Retina (tissue), 1 donor: ENCODE measurements around the gene UBE2J2.

Experiments
- DNase-seq: peaks from one replicate; pipeline ENCODE4 v3.0.0-alpha.2; 2016

The UBE2J2 gene

DNA sequence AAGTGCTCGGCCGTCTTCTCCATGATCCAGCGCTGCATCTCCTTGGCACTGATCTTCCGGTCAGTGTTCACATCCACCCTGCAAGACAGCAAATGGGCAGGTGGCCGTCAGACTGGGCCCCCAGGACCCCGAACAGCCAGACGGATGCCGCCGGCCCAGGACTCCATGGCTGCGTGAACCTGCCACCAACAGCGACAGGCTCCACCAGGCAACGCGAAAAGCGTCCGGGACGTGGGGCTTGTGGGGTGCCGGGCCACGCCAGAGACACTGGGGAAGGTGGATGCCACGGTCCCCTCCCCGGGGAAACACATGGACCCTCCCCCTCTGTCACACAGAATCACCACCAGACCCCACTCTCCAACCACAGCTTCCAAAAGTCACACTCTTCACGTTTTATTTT lies 49.8 kb downstream of the UBE2J2 start:
- no peak for DNase-seq

DNA sequence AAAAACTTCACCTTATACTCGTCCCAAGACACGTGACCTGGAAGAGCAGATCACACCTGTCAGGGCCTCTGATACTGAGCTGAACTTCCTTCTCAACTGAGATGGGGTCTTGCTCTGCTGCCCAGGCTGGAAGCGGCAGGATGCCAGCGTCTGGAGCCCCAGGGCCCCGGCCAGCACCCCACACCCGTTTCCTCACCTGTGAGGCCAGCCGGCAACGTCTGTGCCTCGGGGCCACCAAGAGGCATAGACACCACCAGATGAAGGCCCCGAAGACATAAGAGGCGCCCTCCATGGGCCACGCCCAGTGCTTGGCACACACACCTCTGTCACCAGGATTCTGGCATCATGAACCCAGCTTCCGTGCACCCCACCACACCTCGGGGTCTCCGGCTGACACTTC lies 50.3 kb downstream of the UBE2J2 start:
- no peak for DNase-seq

GRCh38 chr1:1222575-1223225 lies 51.0 kb downstream of the UBE2J2 start:
- DNase-seq = no peak

GRCh38 chr1:1221887-1222574 lies 51.6 kb downstream of the UBE2J2 start:
- no peak for DNase-seq

GRCh38 chr1:1220197-1220596 lies 53.5 kb downstream of the UBE2J2 start:
- DNase-seq = no peak

DNA sequence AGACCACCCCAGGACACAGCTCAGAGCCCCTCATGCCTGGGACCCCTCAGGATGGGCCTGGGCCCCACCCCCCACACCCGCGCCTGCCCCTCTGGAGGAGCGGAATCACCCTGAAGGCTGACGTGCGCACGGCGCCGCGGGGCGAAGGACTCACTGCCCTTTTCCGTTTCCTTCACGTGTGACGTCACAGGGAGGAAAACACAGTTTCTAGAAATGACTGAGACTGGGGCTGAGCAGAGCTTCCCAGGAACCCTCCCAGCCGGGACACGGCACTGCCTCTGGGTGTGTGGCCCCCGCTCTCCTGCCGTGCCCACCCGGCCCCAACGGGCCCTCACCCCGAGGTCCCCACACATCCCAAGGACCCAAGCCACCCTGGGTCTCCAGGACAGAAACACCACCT lies 54.3 kb downstream of the UBE2J2 start:
- DNase-seq = no peak

GRCh38 chr1:1218524-1219200 lies 55.0 kb downstream of the UBE2J2 start:
- no peak for DNase-seq

- no peak for DNase-seq
These were observed 55.8 kb downstream of the UBE2J2 start for GRCh38 chr1:1217621-1218523.

DNA sequence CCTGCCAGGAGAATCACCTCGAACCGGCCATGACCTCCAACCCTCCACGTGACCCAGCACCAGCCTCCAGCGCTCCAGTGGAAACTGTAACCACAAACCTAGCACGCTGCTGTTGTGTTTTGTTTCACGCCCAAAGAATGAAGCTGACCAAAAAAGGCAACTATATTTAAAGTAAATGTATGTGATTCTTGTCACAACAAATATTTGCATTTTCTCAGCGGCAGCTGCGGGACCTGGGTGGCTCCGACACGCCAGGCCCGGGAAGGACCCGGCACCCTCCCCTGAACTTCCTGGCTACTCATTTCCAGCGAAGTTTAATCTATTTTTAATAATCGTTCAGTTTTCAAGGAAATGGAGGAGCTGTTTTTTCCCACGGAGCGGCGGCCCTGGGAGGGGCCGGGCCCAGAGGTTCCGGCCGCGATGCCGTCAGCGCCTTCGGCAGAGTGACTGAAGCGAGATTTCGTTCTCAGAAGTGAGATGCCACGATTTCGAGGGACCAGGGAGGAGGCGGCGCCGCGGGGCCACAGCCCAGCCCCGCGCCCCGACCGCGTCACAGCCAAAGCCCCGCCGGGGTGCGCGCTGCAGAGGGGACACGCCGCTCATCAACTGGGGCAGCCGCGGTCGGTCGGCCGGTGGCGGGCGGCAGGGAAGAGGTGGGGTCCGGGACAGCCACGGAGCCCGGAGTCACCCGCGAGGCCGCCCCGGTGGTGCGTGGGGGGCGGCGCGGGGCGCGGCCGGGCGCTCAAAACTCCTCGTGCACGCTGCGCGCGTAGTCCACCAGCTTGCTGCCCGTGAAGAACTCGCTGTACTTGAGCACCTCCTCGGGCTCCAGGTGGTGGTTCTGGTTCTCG lies 56.7 kb downstream of the UBE2J2 start:
- no peak for DNase-seq

- DNase-seq = no peak
These were observed 57.6 kb downstream of the UBE2J2 start for GRCh38 chr1:1215881-1216605.

DNA sequence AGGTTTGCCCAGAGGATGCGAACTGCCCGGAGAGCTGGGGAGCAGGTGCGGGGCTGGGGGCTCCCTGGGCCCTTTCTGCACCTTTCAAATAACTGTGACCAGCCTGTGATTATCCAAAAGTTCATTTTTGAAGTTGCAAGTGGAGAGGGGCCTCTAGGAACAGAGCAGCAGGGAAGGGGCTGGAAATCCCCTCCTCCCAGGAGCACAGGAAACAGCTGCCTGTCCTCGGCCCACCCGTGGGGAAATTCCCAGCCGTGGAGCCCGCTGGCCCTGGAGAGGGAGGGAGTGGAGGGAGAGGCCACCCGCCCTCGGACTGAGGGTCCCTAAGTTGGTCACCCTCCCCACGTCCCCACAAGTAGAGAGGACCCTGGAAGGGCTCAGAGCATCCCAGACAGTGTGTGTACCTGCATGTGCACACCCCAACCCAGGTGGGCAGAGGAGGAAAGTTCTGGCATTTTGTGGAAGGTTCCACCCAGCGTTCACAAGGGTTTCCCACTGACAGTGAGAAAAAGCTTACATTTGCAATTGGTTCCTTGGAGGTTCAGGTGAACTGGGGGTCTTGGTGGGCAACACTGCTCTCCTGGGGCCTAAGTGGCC lies 58.5 kb downstream of the UBE2J2 start:
- DNase-seq = no peak

DNA sequence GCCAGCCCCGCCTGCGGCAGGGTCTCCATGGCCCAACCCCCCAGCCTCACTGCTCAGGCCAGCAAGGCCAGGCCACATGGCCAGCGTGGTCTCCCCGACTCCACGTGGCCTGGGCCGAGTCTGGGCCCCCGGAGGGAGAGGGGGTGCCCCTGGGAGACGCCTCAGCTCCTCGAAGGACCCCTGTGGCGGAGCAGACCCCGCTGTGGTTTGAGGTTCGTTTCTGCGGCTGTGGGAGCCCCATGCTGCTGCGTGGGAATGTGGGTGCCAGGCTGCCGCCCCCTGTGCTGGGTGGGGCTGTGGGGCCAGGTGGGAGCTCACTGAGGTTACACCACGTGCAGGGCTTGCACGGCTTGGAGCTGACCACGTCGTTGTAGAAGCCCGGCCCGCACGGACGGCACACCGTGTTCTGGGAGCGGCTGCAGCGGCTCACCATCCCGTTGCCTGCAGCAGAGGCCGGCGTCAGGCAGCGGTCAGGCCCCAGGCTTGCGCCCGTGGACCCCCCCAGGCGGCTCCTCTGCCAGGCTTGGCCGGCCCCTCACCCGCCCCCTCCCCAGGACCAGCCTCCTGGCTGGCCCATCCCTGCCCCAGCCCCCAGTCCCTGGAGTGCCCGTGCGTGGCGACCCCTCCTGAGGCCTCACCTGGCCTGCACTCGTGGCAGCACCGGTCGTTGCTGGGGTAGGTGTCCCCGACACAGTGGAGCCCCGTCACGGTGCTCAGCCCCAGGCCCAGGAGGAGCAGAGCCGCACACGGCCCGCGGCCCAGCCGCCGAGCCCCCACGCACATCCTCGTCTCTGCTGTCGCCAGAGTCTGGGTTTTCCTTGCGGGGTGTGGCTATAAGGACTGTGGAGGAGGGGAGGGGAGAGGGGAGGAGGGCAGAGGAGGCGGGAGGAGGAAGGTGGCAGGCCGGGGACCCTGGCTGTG lies 60.0 kb downstream of the UBE2J2 start, which contains the start of gene TNFRSF4:
Gene TNFRSF4 (minus strand): TSS at position 809 of the 921 bp plus-strand sequence. CDS start 26 bp downstream, at position 783.
- no peak for DNase-seq

DNA sequence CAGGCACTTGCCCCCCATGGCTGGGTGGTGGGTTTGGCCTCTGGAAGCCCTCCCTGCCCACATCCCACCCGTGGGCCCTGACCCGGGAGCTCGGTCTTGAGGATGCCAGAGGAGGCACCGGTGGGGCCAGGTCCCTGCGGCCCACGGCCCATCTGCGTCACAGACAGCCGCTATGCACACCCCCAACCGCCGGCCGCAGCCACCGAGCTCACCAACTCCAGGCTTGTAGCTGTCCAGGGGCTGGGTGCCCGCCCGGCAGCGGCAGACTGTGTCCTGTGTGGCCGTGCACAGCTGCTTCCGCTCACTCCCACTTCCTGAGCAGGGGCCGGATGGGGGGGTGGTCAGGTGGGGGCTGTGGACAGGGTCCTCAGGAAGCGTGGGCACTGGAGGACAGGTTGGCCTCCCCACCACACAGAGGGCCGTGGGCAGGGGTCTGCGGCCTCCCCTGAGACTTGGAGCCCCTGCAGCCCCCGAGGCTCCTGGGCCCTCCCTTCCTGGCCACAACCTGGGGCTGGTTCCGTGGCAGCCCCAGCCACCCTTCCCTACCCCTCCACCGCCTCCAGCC lies 60.8 kb downstream of the UBE2J2 start:
- DNase-seq = no peak

DNA sequence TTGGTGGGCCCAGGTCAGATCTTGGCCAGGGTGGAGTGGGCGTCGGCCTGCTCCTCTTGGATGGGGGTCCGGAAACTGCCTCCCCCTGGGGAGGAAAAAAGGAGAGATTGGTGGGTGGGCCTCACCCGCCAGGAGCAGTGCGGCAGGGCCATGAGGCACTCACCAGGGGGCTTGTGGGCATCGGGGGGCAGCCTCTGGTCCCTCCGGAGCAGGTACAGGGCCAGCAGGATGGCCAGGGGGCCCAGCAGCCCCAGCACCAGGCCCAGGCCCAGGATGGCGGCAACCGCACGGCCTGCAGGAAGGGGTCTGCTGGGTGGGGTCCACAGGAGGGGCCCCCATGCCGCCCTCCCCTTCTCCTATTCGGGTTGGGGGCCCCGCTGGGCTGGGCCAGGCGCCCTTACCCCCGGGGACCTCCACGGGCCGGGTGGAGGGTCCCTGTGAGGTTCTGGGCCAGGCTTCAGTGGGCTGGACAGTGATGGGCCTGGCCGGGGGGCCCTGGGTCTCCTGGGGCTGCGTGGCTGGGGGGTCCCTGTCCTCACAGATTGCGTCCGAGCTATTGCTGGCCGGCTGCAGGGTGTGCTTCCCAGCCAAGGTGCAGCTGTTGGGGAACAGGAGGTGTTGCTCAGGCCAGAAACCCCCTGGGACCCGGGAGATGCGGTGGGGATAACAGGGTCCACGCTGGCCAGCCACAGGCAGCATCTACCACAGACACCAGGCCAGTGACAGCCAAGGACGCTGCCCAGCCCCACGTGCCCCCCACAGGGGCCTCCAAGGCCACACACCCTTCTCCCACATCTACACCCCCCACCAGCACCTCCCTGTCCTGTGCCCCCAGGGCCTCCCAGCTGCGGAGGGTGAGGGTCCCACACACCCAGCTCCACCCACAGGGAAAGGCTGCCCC lies 61.9 kb downstream of the UBE2J2 start:
- DNase-seq = no peak

GRCh38 chr1:1210726-1211540 lies 62.7 kb downstream of the UBE2J2 start:
- no peak for DNase-seq

DNA sequence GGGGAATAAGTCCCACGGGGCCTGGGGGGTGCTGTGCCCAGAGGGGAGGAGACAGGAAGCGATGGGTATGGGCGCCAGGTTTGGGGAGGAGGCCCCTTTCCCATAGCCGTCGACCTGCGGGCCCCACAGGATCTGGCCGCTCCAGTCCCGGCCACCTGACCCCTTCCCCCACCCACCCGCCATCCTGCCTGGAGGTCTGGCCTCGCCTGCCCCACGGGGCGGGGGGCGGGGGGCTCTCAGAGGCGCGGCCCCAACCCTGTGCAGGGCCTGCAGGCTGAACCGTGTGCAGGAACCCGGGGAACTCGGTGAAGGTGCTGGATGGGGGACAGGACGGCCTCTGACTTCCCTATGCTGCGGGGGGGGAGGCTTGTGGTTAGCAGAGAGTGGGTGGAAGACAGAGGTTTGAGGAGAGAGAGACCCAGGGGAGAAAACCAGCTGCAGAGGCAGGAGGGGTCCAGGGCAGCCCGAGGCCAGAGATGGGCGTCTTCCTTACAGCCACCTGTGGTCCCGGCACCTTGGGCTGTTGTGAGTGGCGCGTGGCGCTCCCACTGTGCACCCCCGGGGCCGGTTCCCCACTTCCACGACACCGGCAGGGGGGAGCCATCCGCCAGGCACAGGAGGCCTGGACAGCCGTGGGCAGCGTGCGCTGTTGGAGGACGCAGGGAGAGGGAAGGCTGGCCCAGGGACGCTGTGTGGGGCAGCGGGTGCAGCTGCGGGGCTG lies 64.8 kb downstream of the UBE2J2 start:
- no peak for DNase-seq

DNA sequence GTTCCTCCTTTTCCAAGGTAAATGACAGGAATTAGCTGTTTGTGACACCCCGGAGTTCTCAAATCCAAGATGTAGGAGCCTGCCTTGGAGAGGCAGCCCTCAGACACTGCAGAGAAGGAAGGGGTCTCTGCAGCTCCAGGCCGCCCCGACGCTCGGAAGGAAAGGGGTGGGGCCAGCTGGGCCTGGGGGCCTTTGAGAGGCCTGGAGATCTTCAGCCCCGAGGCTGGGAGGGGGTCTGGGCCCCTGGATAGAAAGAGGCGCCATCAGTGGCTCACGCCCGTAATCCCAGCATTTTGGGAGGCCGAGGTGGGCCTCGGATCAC lies 66.1 kb downstream of the UBE2J2 start:
- no peak for DNase-seq
